CD14-positive monocyte (primary cell): ENCODE results near the gene MDH1. TPM values are rescaled to one million over a fixed set of nuclear protein-coding genes. Genes with fewer than 3 reads are reported as not detected.

Experiments
- DNase-seq, 3 donors: peaks; one replicate each; pipeline ENCODE4 v3.0.0-alpha.2; 2011 to 2022
- H2AFZ ChIP-seq: 2 replicates; pipeline ENCODE4 v1.6.0; 2012; ENCODE audit warnings: mild to moderate bottlenecking, low read depth, low read length, inconsistent platforms; ENCODE audit not compliant: insufficient read depth, poor library complexity, severe bottlenecking
- H3K27ac ChIP-seq, 2 donors: 1 replicate in 1 of 2; 2 replicates in 1 of 2; pipeline ENCODE4 v1.5.1; 2012 to 2013; ENCODE audit warnings: low read length in 2 of 2, control low read depth in 1 of 2, inconsistent platforms in 1 of 2, low read depth in 1 of 2, mild to moderate bottlenecking in 1 of 2
- H3K27me3 ChIP-seq, 2 donors: one replicate each; pipeline versions ENCODE4 v1.6.0 to v1.6.1; 2011 to 2013; ENCODE audit warnings: low read length in 2 of 2; ENCODE audit not compliant: control insufficient read depth in 2 of 2, insufficient read depth in 2 of 2
- H3K36me3 ChIP-seq, 2 donors: replicated peaks in 1 of 2; 1 replicate in 1 of 2; 2 replicates in 1 of 2; pipeline versions ENCODE4 v1.5.1 to v1.6.1; 2012 to 2013; ENCODE audit warnings: low read length in 2 of 2, control low read depth in 1 of 2, inconsistent platforms in 1 of 2, mild to moderate bottlenecking in 1 of 2; ENCODE audit not compliant: insufficient read depth in 2 of 2, control insufficient read depth in 1 of 2
- H3K4me1 ChIP-seq, 2 donors: 1 replicate in 1 of 2; 2 replicates in 1 of 2; pipeline versions ENCODE4 v1.5.1 to v1.6.1; 2012 to 2013; ENCODE audit warnings: low read length in 2 of 2, control low read depth in 1 of 2, inconsistent platforms in 1 of 2, mild to moderate bottlenecking in 1 of 2, moderate library complexity in 1 of 2; ENCODE audit not compliant: insufficient read depth in 2 of 2, control insufficient read depth in 1 of 2
- H3K4me2 ChIP-seq: replicated peaks from 2 replicates; pipeline ENCODE3; 2012; ENCODE audit warnings: low read length, moderate library complexity, mild to moderate bottlenecking; ENCODE audit not compliant: poor library complexity, severe bottlenecking; ENCODE audit errors: extremely low read depth
- H3K4me3 ChIP-seq, 3 experiments: fragments of 200-600 bp in 1 of 3; sonication (generic) in 1 of 3; replicated peaks in 1 of 3; 1 replicate in 2 of 3; 2 replicates in 1 of 3; pipeline ENCODE4 v1.5.1; 2011 to 2013; ENCODE audit warnings: low read length in 3 of 3, mild to moderate bottlenecking in 3 of 3, control low read depth in 2 of 3, low read depth in 2 of 3, inconsistent platforms in 1 of 3, moderate library complexity in 1 of 3
- H3K79me2 ChIP-seq: 2 replicates; pipeline ENCODE4 v1.6.0; 2012; ENCODE audit warnings: mild to moderate bottlenecking, control low read depth, inconsistent platforms, low read length, moderate library complexity; ENCODE audit not compliant: insufficient read depth
- H3K9ac ChIP-seq: 2 replicates; pipeline ENCODE4 v1.6.0; 2017; ENCODE audit warnings: low read length, mild to moderate bottlenecking; ENCODE audit not compliant: insufficient read depth, poor library complexity, severe bottlenecking
- H3K9me3 ChIP-seq, 2 donors: replicated peaks in 1 of 2; 1 replicate in 1 of 2; 2 replicates in 1 of 2; pipeline versions ENCODE4 v1.5.1 to v1.6.1; 2012 to 2013; ENCODE audit warnings: low read length in 2 of 2, control low read depth in 1 of 2; ENCODE audit not compliant: control insufficient read depth in 1 of 2, insufficient read depth in 1 of 2
- H4K20me1 ChIP-seq: 2 replicates; pipeline ENCODE4 v1.6.0; 2012; ENCODE audit warnings: mild to moderate bottlenecking, low read length, control low read depth, moderate library complexity; ENCODE audit not compliant: insufficient read depth
- H3K27ac Mint-ChIP-seq, 7 donors: one replicate each; pipeline ENCODE4 v1.8.0; 2020; ENCODE audit warnings: mild to moderate bottlenecking in 7 of 7, mixed read lengths in 7 of 7, moderate library complexity in 6 of 7, inconsistent platforms in 2 of 7
- H3K27me3 Mint-ChIP-seq, 3 donors: one replicate each; pipeline ENCODE4 v1.8.0; 2021 to 2022; ENCODE audit warnings: low read depth in 3 of 3, mild to moderate bottlenecking in 3 of 3, mixed read lengths in 3 of 3, moderate library complexity in 3 of 3, inconsistent platforms in 1 of 3
- H3K36me3 Mint-ChIP-seq, 2 donors: one replicate each; pipeline ENCODE4 v1.8.0; 2020; ENCODE audit warnings: mixed read lengths in 2 of 2, inconsistent platforms in 1 of 2, mild to moderate bottlenecking in 1 of 2
- H3K4me1 Mint-ChIP-seq: one replicate; pipeline ENCODE4 v1.8.0; 2020; ENCODE audit warnings: mild to moderate bottlenecking, mixed read lengths
- H3K4me3 Mint-ChIP-seq, 2 donors: one replicate each; pipeline ENCODE4 v1.8.0; 2020; ENCODE audit warnings: mild to moderate bottlenecking in 2 of 2, mixed read lengths in 2 of 2, moderate library complexity in 1 of 2
- H3K9me3 Mint-ChIP-seq, 7 donors: one replicate each; pipeline ENCODE4 v1.8.0; 2020 to 2022; ENCODE audit warnings: mixed read lengths in 7 of 7, mild to moderate bottlenecking in 6 of 7, moderate library complexity in 6 of 7, inconsistent platforms in 2 of 7
- WGBS: methylation state at CpG from one replicate; pipeline ENCODE4 v1.1.5; 2013; ENCODE audit warnings: missing lambda C conversion rate; ENCODE audit not compliant: insufficient coverage; 5-methylcytosine and 5-hydroxymethylcytosine counted together
- intact Hi-C, 2 donors: fragments of 100-400 bp; cut with micrococcal nuclease; formaldehyde crosslinking; loops; one replicate each; pipeline versions ENCODE4 v1.15.0 to v1.15.1; 2023
- polyA plus RNA-seq, 3 donors: library from polyadenylated mRNA; depleted of rRNA in 1 of 3; unstranded in 2 of 3; stranded (reverse) in 1 of 3; fragments of 300-500 nt in 2 of 3; fragments of >200 nt in 1 of 3; fragmentation: Illumina TruSeq in 2 of 3; gene quantifications; 1 replicate in 2 of 3; 2 replicates in 1 of 3; pipeline ENCODE4 v1.2.3, GENCODE V29; 2012 to 2021
- TF ChIP-seq, protein P1 (sequence below): fragments of 200-600 bp; IDR thresholded peaks from one replicate; pipeline ENCODE4 v1.8.0; 2022; ENCODE audit warnings: antibody characterized with exemption, mild to moderate bottlenecking

The MDH1 gene
- polyA plus RNA-seq, 3 donors: 63.2 to 218 (median 197) TPM

DNA sequence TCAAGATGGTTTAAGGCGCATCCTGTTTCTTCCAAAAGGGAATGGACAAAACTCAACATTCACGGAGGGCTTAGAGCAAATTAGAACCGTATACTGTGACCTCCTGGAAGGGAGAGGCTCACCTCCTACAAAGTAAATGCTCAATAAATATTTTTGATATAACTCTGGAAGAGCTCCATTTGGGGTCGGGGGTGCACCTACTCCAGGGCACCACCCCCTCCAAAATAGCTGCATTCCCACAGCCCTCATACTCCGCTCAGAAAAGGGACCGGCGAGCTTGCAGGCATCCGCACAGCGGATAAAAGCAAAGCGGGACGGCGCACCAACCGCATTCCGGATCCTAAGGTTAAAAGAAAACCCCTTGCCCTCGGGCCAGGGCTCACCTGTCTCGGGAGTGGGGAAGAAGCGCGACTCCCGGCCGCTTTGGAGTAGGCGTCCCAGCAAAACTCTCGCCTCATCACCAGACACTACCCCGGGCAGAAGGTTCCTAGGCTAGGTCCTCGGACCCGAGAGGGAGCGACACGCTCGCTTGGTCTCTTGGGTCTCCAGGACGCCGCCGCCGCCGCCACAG, 864 bp upstream of the MDH1 start:
- Histone ChIP-seq H3K9ac (peak overlapping the region; percentile 83), H4K20me1 (peaks cover 13% of the 10 kb centered on the region), H3K4me1 (peaks cover 36 to 44% of the 10 kb centered on the region in 2 donors), H3K27me3 (no peaks in the 10 kb centered on the region), H3K79me2 (peaks cover 62% of the 10 kb centered on the region), H2AFZ (peak overlapping the region; percentile 100), H3K4me2 (peak overlapping the region; percentile 98), H3K9me3 (no peaks in the 10 kb centered on the region), H3K4me3 (peak overlapping the region; percentile 65 to 90 (median 66)), H3K27ac (peak overlapping the region; percentile 94 to 96), H3K36me3 (no peaks in the 10 kb centered on the region)
- H3K4me1 Mint-ChIP-seq: peaks cover 38% of the 10 kb centered on the region
- 0% methylated on average over 31 of the region's 33 CpGs for WGBS
- TF ChIP-seq, protein P1, sequence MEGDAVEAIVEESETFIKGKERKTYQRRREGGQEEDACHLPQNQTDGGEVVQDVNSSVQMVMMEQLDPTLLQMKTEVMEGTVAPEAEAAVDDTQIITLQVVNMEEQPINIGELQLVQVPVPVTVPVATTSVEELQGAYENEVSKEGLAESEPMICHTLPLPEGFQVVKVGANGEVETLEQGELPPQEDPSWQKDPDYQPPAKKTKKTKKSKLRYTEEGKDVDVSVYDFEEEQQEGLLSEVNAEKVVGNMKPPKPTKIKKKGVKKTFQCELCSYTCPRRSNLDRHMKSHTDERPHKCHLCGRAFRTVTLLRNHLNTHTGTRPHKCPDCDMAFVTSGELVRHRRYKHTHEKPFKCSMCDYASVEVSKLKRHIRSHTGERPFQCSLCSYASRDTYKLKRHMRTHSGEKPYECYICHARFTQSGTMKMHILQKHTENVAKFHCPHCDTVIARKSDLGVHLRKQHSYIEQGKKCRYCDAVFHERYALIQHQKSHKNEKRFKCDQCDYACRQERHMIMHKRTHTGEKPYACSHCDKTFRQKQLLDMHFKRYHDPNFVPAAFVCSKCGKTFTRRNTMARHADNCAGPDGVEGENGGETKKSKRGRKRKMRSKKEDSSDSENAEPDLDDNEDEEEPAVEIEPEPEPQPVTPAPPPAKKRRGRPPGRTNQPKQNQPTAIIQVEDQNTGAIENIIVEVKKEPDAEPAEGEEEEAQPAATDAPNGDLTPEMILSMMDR: no peak
- intact Hi-C loops: loop anchor here (5.0 to 10.0 kb wide), 3 partner anchors 254 to 883 kb away; partner anchors contain the start of genes UGP2 (in 2 of the 2) and EHBP1 (in 1 of the 2)
- peak overlapping the region; percentile 99 for H3K4me3 Mint-ChIP-seq
- DNase-seq: peak in 1 of 3 donors; percentile 4
- peak overlapping the region; percentile 98 to 100 (median 99) for H3K27ac Mint-ChIP-seq
- peaks cover 0 to 1% of the 10 kb centered on the region in 2 donors for H3K36me3 Mint-ChIP-seq
- peaks cover 0 to 1% (median 0%) of the 10 kb centered on the region in 3 donors for H3K27me3 Mint-ChIP-seq
- H3K9me3 Mint-ChIP-seq: no peaks in the 10 kb centered on the region

GRCh38 chr2:63589148-63589958, 590 bp downstream of the MDH1 start:
- peaks cover 9 to 12% of the 10 kb centered on the region in 2 donors for H3K36me3 Mint-ChIP-seq
- Histone ChIP-seq H3K27ac (peak overlapping the region; percentile 94 to 96), H3K36me3 (peaks cover 5 to 14% of the 10 kb centered on the region in 2 donors), H3K79me2 (peaks cover 73% of the 10 kb centered on the region), H3K4me3 (peak overlapping the region; percentile 65 to 90 (median 66)), H4K20me1 (peaks cover 13% of the 10 kb centered on the region), H3K9me3 (no peaks in the 10 kb centered on the region), H3K4me2 (peak overlapping the region; percentile 98), H3K27me3 (no peaks in the 10 kb centered on the region), H3K4me1 (peaks cover 36 to 44% of the 10 kb centered on the region in 2 donors), H2AFZ (peak overlapping the region; percentile 100), H3K9ac (peak overlapping the region; percentile 83)
- intact Hi-C loops: loop anchor here (5.0 to 10.0 kb wide), 3 partner anchors 253 to 885 kb away; partner anchors contain the start of genes UGP2 (in 2 of the 2) and EHBP1 (in 1 of the 2)
- H3K27ac Mint-ChIP-seq: peak overlapping the region; percentile 98 to 100 (median 99)
- peaks cover 36% of the 10 kb centered on the region for H3K4me1 Mint-ChIP-seq
- DNase-seq: peak in 1 of 3 donors; percentile 77
- H3K4me3 Mint-ChIP-seq: peak overlapping the region; percentile 99
- no peaks in the 10 kb centered on the region for H3K9me3 Mint-ChIP-seq
- TF ChIP-seq, protein P1: no peak
- 0% methylated on average over 9 of the region's 26 CpGs for WGBS
- H3K27me3 Mint-ChIP-seq: peaks cover 0 to 1% (median 0%) of the 10 kb centered on the region in 3 donors
